Activated naive CD4-positive, alpha-beta T cell treated with anti-CD3 and anti-CD28 coated beads, Interleukin-2, amount 10 ng/mL, durations not matched to agents 5 hours and 36 hours (primary cell): ENCODE results near the gene NSG1. TPM values are rescaled to one million over a fixed set of nuclear protein-coding genes. Genes with fewer than 3 reads are reported as not detected.

ENCODE experiments used
- total RNA-seq, 2 experiments: library from RNA; stranded (reverse); gene quantifications; one replicate each; pipeline ENCODE4 v1.2.3, GENCODE V29; 2021

NSG1 gene
- total RNA-seq = 1 to 10 TPM; 9.0 to 9.6 TPM

GRCh38 chr4:4386736-4387392 lies at the start of gene NSG1:
Gene NSG1 (plus strand): TSS chr4:4387102. CDS start chr4:4387630, 528 bp downstream.

Other genes starting within 250 kb of the NSG1 start
- not detected for gene OTOP1, start 160.2 kb upstream of the NSG1 start, total RNA-seq
- gene TMEM128, start 138.9 kb upstream of the NSG1 start, total RNA-seq = 10 to 100 TPM; 14.3 to 15.6 TPM
- 10 to 100 TPM; 17.6 to 22.4 TPM for gene LYAR, start 96.9 kb upstream of the NSG1 start, total RNA-seq
- gene ZBTB49, start 96.9 kb upstream of the NSG1 start, total RNA-seq = 1 to 10 TPM; 5.8 to 7.3 TPM
- gene STX18, start 154.9 kb downstream of the NSG1 start, total RNA-seq = 10 to 100 TPM; 22.1 to 22.3 TPM